Activated CD4-positive, CD25-positive, alpha-beta regulatory T cell treated with anti-CD3 and anti-CD28 coated beads, Interleukin-2, amount 50 U/mL, for 16 hours (primary cell): ENCODE measurements around the gene KIAA1217.
"Not testable (repeated sequence)": the region's sequence is repeated elsewhere in the genome, so short reads cannot be mapped to it uniquely, and the experiment has no call there.

ENCODE experiments used
- DNase-seq: peaks from one replicate; pipeline ENCODE4 v3.0.0-alpha.2; 2020; ENCODE audit warnings: low read depth, low spot score

Gene KIAA1217

GRCh38 chr10:24465124-24465874 is 256.4 kb downstream of the KIAA1217 start:
- no peak for DNase-seq

- DNase-seq = no peak
Observed at GRCh38 chr10:24465891-24466818, 257.2 kb downstream of the KIAA1217 start.

- no peak for DNase-seq
Observed at GRCh38 chr10:24467136-24467535, 258.2 kb downstream of the KIAA1217 start.

GRCh38 chr10:24467605-24468004 is 258.7 kb downstream of the KIAA1217 start:
- no peak for DNase-seq

- DNase-seq = no peak
Observed at GRCh38 chr10:24468281-24468751, 259.4 kb downstream of the KIAA1217 start.

GRCh38 chr10:24469993-24470392 is 261.1 kb downstream of the KIAA1217 start:
- DNase-seq = no peak

GRCh38 chr10:24475598-24475997 is 266.7 kb downstream of the KIAA1217 start:
- DNase-seq = no peak

GRCh38 chr10:24476913-24477701 is 268.2 kb downstream of the KIAA1217 start:
- no peak for DNase-seq

- DNase-seq = no peak
Observed at GRCh38 chr10:24477915-24478314, 269.0 kb downstream of the KIAA1217 start.

GRCh38 chr10:24479806-24480205 is 270.9 kb downstream of the KIAA1217 start:
- DNase-seq = no peak

- no peak for DNase-seq
Observed at GRCh38 chr10:24480447-24480846, 271.5 kb downstream of the KIAA1217 start.

- no peak for DNase-seq
Observed at GRCh38 chr10:24481241-24481640, 272.3 kb downstream of the KIAA1217 start.

GRCh38 chr10:24482713-24483112 is 273.8 kb downstream of the KIAA1217 start:
- DNase-seq = not testable (repeated sequence)

- no peak for DNase-seq
Observed at GRCh38 chr10:24483701-24484100, 274.8 kb downstream of the KIAA1217 start.

GRCh38 chr10:24484771-24485170 is 275.8 kb downstream of the KIAA1217 start:
- no peak for DNase-seq

- no peak for DNase-seq
Observed at GRCh38 chr10:24485304-24485703, 276.4 kb downstream of the KIAA1217 start.

- DNase-seq = no peak
Observed at GRCh38 chr10:24488631-24489030, 279.7 kb downstream of the KIAA1217 start.

- DNase-seq = no peak
Observed at GRCh38 chr10:24493165-24493564, 284.2 kb downstream of the KIAA1217 start.

- no peak for DNase-seq
Observed at GRCh38 chr10:24494236-24494635, 285.3 kb downstream of the KIAA1217 start.

- DNase-seq = no peak
Observed at GRCh38 chr10:24494777-24495176, 285.8 kb downstream of the KIAA1217 start.

GRCh38 chr10:24495666-24496460 is 286.9 kb downstream of the KIAA1217 start:
- no peak for DNase-seq
